Right lobe of liver (tissue), 4 donors: Measurements from ENCODE around the gene EXOC3.

Source experiments
- CTCF ChIP-seq, 4 donors: fragments of 200-600 bp in 3 of 4; fragments of 450-650 bp in 1 of 4; IDR thresholded peaks; one replicate each; pipeline versions ENCODE4 v1.5.1 to v1.8.0; 2016 to 2022; ENCODE audit warnings: antibody characterized with exemption in 4 of 4, mild to moderate bottlenecking in 2 of 4
- POLR2A ChIP-seq: fragments of 450-650 bp; IDR thresholded peaks from one replicate; pipeline ENCODE4 v1.6.1; 2017; ENCODE audit warnings: antibody characterized with exemption, mild to moderate bottlenecking
- donor health status: DM: no; HTN: no; CAD: no.
- donor health status: DM: no; HTN: no; CAD: no.
- donor health status: DM: no; HTN: yes; CAD: no.

- no peak for TF ChIP-seq POLR2A
- no peak for TF ChIP-seq CTCF (IDR thresholded peaks at IDR 0.05)
Observed at GRCh38 chr5:466661-467310, 23.8 kb downstream of the EXOC3 start.
